Epidermal melanocyte (primary cell): ENCODE data around the gene MYL11.
"Not testable (repeated sequence)": the region's sequence is repeated elsewhere in the genome, so short reads cannot be mapped to it uniquely, and the experiment has no call there.

Experiments
- DNase-seq: peaks from one replicate; pipeline ENCODE4 v3.0.0; 2011; ENCODE audit warnings: low spot score; ENCODE audit not compliant: insufficient read length

MYL11 gene

GRCh38 chr16:30395155-30395991 is 20.8 kb downstream of the MYL11 start, which contains the start of gene ZNF48:
TSS of gene ZNF48 (plus strand) at chr16:30395420. CDS start at chr16:30395795, 375 bp downstream.
- DNase-seq, result peak; percentile 82

- no peak for DNase-seq
These were observed 21.5 kb downstream of the MYL11 start for GRCh38 chr16:30395992-30396585.

- DNase-seq, result not testable (repeated sequence)
These were observed 22.0 kb downstream of the MYL11 start for GRCh38 chr16:30396627-30397026.

- DNase-seq, result no peak
These were observed 22.5 kb downstream of the MYL11 start for GRCh38 chr16:30397056-30397455.

GRCh38 chr16:30397776-30398660 is 23.4 kb downstream of the MYL11 start:
- no peak for DNase-seq

- DNase-seq, result no peak
These were observed 24.2 kb downstream of the MYL11 start for GRCh38 chr16:30398661-30399434.

- no peak for DNase-seq
These were observed 25.0 kb downstream of the MYL11 start for GRCh38 chr16:30399435-30400186.

- no peak for DNase-seq
These were observed 27.3 kb downstream of the MYL11 start for GRCh38 chr16:30401768-30402425.

- no peak for DNase-seq
These were observed 32.1 kb downstream of the MYL11 start for GRCh38 chr16:30406795-30407101.

- peak; percentile 87 for DNase-seq
These were observed 32.7 kb downstream of the MYL11 start, which contains the start of gene ZNF771 for GRCh38 chr16:30407102-30407803. TSS of gene ZNF771 (plus strand) at chr16:30407606. CDS start at chr16:30408054, 448 bp downstream.

GRCh38 chr16:30407804-30408534 is 33.4 kb downstream of the MYL11 start:
- DNase-seq, result peak; percentile 23

- peak; percentile 86 for DNase-seq
These were observed 34.8 kb downstream of the MYL11 start for GRCh38 chr16:30409125-30410060.

GRCh38 chr16:30413112-30413806 is 38.7 kb downstream of the MYL11 start:
- no peak for DNase-seq

- no peak for DNase-seq
These were observed 39.6 kb downstream of the MYL11 start for GRCh38 chr16:30414159-30414558.

GRCh38 chr16:30416047-30416603 is 41.5 kb downstream of the MYL11 start:
- no peak for DNase-seq
